Measurements from ENCODE around the gene COMT. TPM values are rescaled to one million over a fixed set of nuclear protein-coding genes. Genes with fewer than 3 reads are reported as not detected.

The COMT gene
- total and polyA plus RNA-seq, 9 of the 15 experiments (the other 6 are each of a cell fraction or from before 2014, with no cell fraction given) = 12.5 to 351 (median 155) TPM

DNA sequence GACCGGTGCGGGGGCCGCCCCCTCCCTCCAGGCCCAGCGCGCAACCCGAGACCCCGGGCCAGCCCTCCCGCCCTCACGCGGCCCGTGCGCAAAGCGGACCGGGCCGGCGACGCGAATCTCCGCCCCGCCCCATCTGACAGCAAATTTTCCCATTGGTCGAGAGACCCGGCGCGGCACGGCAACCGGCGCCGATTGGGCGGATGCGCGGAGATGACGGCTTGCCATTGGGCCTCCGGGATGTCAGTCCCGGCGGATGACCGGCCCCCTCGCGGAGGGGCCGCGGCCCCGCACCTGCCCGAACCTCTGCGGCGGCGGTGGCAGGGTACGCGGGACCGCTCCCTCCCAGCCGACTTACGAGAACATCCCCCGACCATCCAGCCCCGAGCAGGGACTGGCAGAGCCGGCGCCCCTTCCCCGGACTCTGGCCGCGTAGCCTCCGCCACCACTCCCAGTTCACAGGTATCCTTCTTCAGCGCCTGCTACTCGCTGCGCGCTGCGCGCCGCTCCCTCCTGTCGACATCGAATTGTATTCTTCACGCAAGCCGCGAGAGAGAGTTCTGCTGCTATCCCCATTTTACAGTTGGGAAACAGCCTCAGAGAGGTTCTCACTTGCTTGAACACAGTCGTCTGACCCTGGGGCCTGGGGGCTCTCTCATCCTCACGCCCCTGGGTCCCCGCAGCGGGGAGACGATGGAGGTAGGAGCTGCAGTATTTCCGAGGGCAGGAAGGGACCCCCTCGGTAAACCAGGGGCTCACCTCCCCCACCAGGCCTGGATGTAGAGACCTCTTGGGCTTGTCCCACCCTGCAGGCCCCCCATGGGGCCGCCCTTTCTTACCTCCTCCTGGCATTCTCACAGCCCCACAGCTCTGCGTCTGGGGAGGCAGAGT, 75.4 kb downstream of the COMT start, which contains the start of gene ARVCF (continued):
- TF ChIP-seq, protein P1, sequence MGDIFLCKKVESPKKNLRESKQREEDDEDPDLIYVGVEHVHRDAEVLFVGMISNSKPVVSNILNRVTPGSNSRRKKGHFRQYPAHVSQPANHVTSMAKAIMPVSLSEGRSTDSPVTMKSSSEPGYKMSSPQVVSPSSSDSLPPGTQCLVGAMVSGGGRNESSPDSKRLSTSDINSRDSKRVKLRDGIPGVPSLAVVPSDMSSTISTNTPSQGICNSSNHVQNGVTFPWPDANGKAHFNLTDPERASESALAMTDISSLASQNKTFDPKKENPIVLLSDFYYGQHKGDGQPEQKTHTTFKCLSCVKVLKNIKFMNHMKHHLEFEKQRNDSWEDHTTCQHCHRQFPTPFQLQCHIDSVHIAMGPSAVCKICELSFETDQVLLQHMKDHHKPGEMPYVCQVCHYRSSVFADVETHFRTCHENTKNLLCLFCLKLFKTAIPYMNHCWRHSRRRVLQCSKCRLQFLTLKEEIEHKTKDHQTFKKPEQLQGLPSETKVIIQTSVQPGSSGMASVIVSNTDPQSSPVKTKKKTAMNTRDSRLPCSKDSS (IDR thresholded peaks at IDR 0.05; ENCODE audit: low read depth, partially characterized antibody) = no peak
- TF ChIP-seq ZFPM2 (CRISPR knock-in tag; IDR thresholded peaks at IDR 0.05) (no peak), HMGN3 (IDR thresholded peaks at IDR 0.05; ENCODE audit: borderline replicate concordance, extremely low read depth, insufficient read length, low read depth, low read length) (no peak), ZNF695 (CRISPR knock-in tag; IDR thresholded peaks at IDR 0.05) (peak; percentile 86; the same call in 1 of the 2 replicates), ZNF212 (CRISPR knock-in tag; IDR thresholded peaks at IDR 0.05) (0 out of 2 replicates have a peak, but pooled peaks have one; percentile 73), HDAC8 (tag; IDR thresholded peaks at IDR 0.05) (0 out of 2 replicates have a peak, but pooled peaks have one; percentile 53), SIN3B (IDR thresholded peaks at IDR 0.05; ENCODE audit: low read depth) (no peak), ZKSCAN3 (CRISPR knock-in tag; IDR thresholded peaks at IDR 0.05) (no peak), POLR2A (conservative IDR thresholded peaks at IDR 0.05) (no peak), ZNF274 (IDR thresholded peaks at IDR 0.05; ENCODE audit: borderline replicate concordance, low read depth, low read length) (no peak; the same call in 1 of the 2 replicates), CBFA2T3 (IDR thresholded peaks at IDR 0.05) (no peak), CHD4 (IDR thresholded peaks at IDR 0.05; ENCODE audit: insufficient read depth, insufficient replicate concordance, low read depth, low read length, poor library complexity, severe bottlenecking) (no peak), XRCC3 (IDR thresholded peaks at IDR 0.05) (no peak), ZNF507 (tag; conservative IDR thresholded peaks at IDR 0.05) (no peak), NFATC3 (IDR thresholded peaks at IDR 0.05) (no peak), ZNF778 (CRISPR knock-in tag; IDR thresholded peaks at IDR 0.05) (no peak), RCOR1 (IDR thresholded peaks at IDR 0.05; ENCODE audit: borderline replicate concordance in 1 of 2, low read depth in 2 of 2, low read length in 2 of 2) (peak in 1 of 2 experiments; percentile 71; a peak in 2 of 4 replicates)
- TF ChIP-seq, protein P2, sequence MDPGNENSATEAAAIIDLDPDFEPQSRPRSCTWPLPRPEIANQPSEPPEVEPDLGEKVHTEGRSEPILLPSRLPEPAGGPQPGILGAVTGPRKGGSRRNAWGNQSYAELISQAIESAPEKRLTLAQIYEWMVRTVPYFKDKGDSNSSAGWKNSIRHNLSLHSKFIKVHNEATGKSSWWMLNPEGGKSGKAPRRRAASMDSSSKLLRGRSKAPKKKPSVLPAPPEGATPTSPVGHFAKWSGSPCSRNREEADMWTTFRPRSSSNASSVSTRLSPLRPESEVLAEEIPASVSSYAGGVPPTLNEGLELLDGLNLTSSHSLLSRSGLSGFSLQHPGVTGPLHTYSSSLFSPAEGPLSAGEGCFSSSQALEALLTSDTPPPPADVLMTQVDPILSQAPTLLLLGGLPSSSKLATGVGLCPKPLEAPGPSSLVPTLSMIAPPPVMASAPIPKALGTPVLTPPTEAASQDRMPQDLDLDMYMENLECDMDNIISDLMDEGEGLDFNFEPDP (CRISPR knock-in tag; IDR thresholded peaks at IDR 0.05) = peak; percentile 89; the same call in 1 of the 2 replicates
- TF ChIP-seq, protein P3, sequence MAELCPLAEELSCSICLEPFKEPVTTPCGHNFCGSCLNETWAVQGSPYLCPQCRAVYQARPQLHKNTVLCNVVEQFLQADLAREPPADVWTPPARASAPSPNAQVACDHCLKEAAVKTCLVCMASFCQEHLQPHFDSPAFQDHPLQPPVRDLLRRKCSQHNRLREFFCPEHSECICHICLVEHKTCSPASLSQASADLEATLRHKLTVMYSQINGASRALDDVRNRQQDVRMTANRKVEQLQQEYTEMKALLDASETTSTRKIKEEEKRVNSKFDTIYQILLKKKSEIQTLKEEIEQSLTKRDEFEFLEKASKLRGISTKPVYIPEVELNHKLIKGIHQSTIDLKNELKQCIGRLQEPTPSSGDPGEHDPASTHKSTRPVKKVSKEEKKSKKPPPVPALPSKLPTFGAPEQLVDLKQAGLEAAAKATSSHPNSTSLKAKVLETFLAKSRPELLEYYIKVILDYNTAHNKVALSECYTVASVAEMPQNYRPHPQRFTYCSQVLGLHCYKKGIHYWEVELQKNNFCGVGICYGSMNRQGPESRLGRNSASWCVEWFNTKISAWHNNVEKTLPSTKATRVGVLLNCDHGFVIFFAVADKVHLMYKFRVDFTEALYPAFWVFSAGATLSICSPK (IDR thresholded peaks at IDR 0.05; ENCODE audit: borderline replicate concordance) = no peak
- TF ChIP-seq, protein P4, sequence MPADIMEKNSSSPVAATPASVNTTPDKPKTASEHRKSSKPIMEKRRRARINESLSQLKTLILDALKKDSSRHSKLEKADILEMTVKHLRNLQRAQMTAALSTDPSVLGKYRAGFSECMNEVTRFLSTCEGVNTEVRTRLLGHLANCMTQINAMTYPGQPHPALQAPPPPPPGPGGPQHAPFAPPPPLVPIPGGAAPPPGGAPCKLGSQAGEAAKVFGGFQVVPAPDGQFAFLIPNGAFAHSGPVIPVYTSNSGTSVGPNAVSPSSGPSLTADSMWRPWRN (IDR thresholded peaks at IDR 0.05; ENCODE audit: low read depth) = no peak
- TF ChIP-seq, protein P5, sequence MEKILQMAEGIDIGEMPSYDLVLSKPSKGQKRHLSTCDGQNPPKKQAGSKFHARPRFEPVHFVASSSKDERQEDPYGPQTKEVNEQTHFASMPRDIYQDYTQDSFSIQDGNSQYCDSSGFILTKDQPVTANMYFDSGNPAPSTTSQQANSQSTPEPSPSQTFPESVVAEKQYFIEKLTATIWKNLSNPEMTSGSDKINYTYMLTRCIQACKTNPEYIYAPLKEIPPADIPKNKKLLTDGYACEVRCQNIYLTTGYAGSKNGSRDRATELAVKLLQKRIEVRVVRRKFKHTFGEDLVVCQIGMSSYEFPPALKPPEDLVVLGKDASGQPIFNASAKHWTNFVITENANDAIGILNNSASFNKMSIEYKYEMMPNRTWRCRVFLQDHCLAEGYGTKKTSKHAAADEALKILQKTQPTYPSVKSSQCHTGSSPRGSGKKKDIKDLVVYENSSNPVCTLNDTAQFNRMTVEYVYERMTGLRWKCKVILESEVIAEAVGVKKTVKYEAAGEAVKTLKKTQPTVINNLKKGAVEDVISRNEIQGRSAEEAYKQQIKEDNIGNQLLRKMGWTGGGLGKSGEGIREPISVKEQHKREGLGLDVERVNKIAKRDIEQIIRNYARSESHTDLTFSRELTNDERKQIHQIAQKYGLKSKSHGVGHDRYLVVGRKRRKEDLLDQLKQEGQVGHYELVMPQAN (IDR thresholded peaks at IDR 0.05; ENCODE audit: borderline replicate concordance) = no peak
